ENCODE data around the gene P3H4. TPM values are rescaled to one million over a fixed set of nuclear protein-coding genes. Genes with fewer than 3 reads are reported as not detected.

P3H4 gene
- total and polyA plus RNA-seq, 2 of the 4 experiments (the other 2 are of a cell fraction), result 21.5 to 66.7 TPM

- Histone ChIP-seq H3K18ac (ENCODE audit: low read depth, low read length) (peak overlapping the region; percentile 32), H3K27ac (ENCODE audit: insufficient read depth, low read length) (peak overlapping the region; percentile 82), H4K20me1 (ENCODE audit: insufficient read depth, low read length) (peaks cover 44% of the 10 kb centered on the region), H2AK5ac (ENCODE audit: low read depth, low read length) (peak overlapping the region; percentile 97), H4K91ac (ENCODE audit: insufficient read depth, low read depth, low read length) (peak overlapping the region; percentile 66), H3K4ac (ENCODE audit: low read depth, low read length) (peak overlapping the region; percentile 84), H2BK20ac (ENCODE audit: low read depth, low read length) (peak overlapping the region; percentile 9; the same call in 1 of the 2 replicates), H3K79me1 (ENCODE audit: low read depth in 1 of 2, low read length in 2 of 2) (peaks cover 11 to 70% of the 10 kb centered on the region in 2 experiments; a peak in 3 of 4 replicates), H3K4me1 (ENCODE audit: control insufficient read depth, insufficient read depth, low read length) (peaks cover 34% of the 10 kb centered on the region), H3K4me3 (ENCODE audit: insufficient read depth, low read depth, low read length) (no peak overlapping the region), H3K56ac (ENCODE audit: extremely low read depth, insufficient read depth, low read length) (0 out of 2 replicates have a peak overlapping the region, but pooled peaks have one; percentile 28), H2BK5ac (ENCODE audit: low read depth, low read length, poor library complexity, severe bottlenecking) (peak overlapping the region; percentile 81), H2AFZ (replicated peaks; ENCODE audit: low read length, poor library complexity) (peak overlapping the region; percentile 76), H3K9me3 (ENCODE audit: control insufficient read depth, insufficient read depth, low read length) (no peaks in the 10 kb centered on the region), H3K27me3 (ENCODE audit: control insufficient read depth, insufficient read depth, low read length) (no peaks in the 10 kb centered on the region), H2AK9ac (replicated peaks; ENCODE audit: low read depth, low read length, poor library complexity) (peak overlapping the region; percentile 47), H4K5ac (ENCODE audit: low read depth, low read length) (peak overlapping the region; percentile 28), H3K4me2 (ENCODE audit: low read depth, low read length) (peak overlapping the region; percentile 1), H3K9me1 (ENCODE audit: insufficient read depth, low read length) (peaks cover 23% of the 10 kb centered on the region), H3K9ac (ENCODE audit: low read depth, low read length) (no peak overlapping the region), H3K23ac (ENCODE audit: low read depth, low read length) (peak overlapping the region; percentile 77; the same call in 1 of the 2 replicates), H4K8ac (ENCODE audit: low read depth in 2 of 2, low read length in 2 of 2) (peak overlapping the region; percentile 66 to 77), H3K14ac (replicated peaks; ENCODE audit: low read depth, low read length) (peak overlapping the region; percentile 64), H2BK120ac (ENCODE audit: low read depth, low read length) (peak overlapping the region; percentile 83), H2BK15ac (ENCODE audit: low read depth, low read length) (peak overlapping the region; percentile 74; the same call in 1 of the 3 replicates), H3K36me3 (ENCODE audit: control insufficient read depth, insufficient read depth, low read length) (peaks cover 7% of the 10 kb centered on the region; the same call in 1 of the 2 replicates)
- intact Hi-C loops (cut with micrococcal nuclease), result loop anchor here (1.0 kb wide), 1 partner anchor 24 kb away; no protein-coding TSS in a partner anchor
- ATAC-seq (ENCODE audit: low read depth), result peak; percentile 83
- peak; percentile 96 for DNase-seq
- dilution Hi-C loops (cut with HindIII; ENCODE audit: low sequenced_read_pairs, unreplicated experiment), result no loop called here
- WGBS, 2 experiments (ENCODE audit: extremely low coverage in 2 of 2, insufficient read length in 1 of 2), result no CpG with 5 or more reads among the region's 12 CpGs
- in situ Hi-C loops (cut with MboI; ENCODE audit: low sequenced_read_pairs), result no loop called here
- POLR2A ChIA-PET (ENCODE audit: unreplicated experiment), result interaction anchor here (0.7 to 0.8 kb wide), 2 partner anchors 9 to 27 kb away, joined by 3 to 6 read pairs; partner anchors contain the start of gene JUP
- TF ChIP-seq ELK1 (IDR thresholded peaks at IDR 0.05; ENCODE audit: borderline replicate concordance, low read depth, low read length) (no peak), POLR2A (IDR thresholded peaks at IDR 0.05; ENCODE audit: low read depth, low read length) (peak; percentile 49; the same call in 1 of the 2 replicates), RAD21 (IDR thresholded peaks at IDR 0.05; ENCODE audit: low read length) (peak; percentile 12; the same call in 1 of the 2 replicates), BHLHE40 (IDR thresholded peaks at IDR 0.05; ENCODE audit: low read depth, low read length) (no peak; the same call in none of the 2 replicates), RCOR1 (IDR thresholded peaks at IDR 0.05; ENCODE audit: insufficient replicate concordance, low read length) (peak; percentile 79), CHD1 (IDR thresholded peaks at IDR 0.05; ENCODE audit: low read depth, low read length) (no peak), MAZ (IDR thresholded peaks at IDR 0.05; ENCODE audit: borderline replicate concordance, low read depth, low read length) (peak; percentile 48; the same call in 1 of the 2 replicates), MAFK (IDR thresholded peaks at IDR 0.05; ENCODE audit: low read depth, low read length) (no peak)
- CTCF ChIA-PET, result interaction anchor here (0.6 to 1.6 kb wide), 3 partner anchors 9 to 24 kb away, joined by 5 to 7 read pairs (median 7); partner anchors contain the start of gene JUP
- BruUV-seq (replicated peaks), result no TSS peak
These were observed 34.1 kb downstream of the P3H4 start for GRCh38 chr17:41777574-41778188.

All from IMR-90 (cell line).